GM19397 (cell line): Measurements from ENCODE around the gene YKT6.
A peak's percentile ranks its signal among the peaks of the same experiment; 100 is the strongest.
"Not testable (repeated sequence)": the region's sequence is repeated elsewhere in the genome, so short reads cannot be mapped to it uniquely, and the experiment has no call there.

Experiments used
- ATAC-seq: cut with Tn5 transposase; IDR thresholded peaks from one replicate; pipeline ENCODE4 v1.9.1; 2021; ENCODE audit warnings: mild to moderate bottlenecking, moderate library complexity; ENCODE audit not compliant: unreplicated experiment

The YKT6 gene

DNA sequence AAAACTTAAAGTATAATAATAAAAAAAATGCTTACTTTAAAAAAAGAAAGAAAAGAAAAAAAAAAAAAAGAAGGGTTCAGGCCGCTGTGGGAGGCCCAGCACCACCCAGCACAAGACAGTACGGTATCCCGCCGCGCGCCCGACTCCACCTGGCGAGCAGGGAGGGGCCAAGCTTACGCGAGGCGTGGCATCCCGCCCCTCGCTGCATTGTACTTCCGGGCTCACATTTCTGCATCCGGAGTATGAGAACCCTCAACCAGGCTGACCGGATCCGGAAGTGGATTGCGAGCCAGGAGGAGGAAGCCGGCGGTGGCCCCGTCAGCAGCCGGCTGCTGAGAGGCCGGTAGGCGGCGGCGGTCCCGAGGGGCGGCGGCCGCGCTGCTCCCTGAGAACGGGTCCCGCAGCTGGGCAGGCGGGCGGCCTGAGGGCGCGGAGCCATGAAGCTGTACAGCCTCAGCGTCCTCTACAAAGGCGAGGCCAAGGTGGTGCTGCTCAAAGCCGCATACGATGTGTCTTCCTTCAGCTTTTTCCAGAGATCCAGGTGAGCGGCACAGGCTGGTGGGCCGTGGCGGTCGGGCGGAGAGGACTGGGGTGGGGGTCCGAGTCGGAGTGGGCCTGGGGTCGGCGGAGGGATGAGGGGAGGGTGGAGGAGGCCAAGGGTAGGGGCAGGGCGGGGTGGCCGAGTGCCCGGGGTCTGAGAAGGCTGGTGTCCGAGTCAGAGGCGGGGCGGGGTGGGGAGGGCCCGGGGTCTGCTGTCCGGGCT lies at the start of gene YKT6:
TSS of gene YKT6 (plus strand) at position 280 of the 763 bp plus-strand sequence. CDS start at position 438, 158 bp downstream.
- ATAC-seq, result peak; percentile 99

DNA sequence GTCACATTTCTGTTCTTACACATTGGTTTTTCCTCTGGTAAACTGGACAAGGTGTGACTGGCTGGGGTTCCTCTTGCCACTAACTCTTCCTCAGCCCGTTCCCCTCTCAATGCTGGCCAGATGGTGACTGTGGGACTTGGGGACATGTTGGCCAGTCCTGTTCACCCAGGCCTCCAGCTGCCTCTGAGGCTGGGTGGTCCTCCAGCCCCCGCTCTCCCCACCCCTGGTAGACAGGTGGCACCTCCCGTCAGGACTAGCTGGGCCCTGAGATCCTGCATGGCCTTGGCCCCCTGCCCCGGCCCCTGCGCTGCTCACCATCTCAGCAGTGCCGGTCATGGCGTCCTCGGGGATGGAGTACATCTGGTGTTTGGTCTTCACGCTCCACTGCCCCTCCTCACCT lies 48.8 kb upstream of the YKT6 start:
- ATAC-seq, result no peak

DNA sequence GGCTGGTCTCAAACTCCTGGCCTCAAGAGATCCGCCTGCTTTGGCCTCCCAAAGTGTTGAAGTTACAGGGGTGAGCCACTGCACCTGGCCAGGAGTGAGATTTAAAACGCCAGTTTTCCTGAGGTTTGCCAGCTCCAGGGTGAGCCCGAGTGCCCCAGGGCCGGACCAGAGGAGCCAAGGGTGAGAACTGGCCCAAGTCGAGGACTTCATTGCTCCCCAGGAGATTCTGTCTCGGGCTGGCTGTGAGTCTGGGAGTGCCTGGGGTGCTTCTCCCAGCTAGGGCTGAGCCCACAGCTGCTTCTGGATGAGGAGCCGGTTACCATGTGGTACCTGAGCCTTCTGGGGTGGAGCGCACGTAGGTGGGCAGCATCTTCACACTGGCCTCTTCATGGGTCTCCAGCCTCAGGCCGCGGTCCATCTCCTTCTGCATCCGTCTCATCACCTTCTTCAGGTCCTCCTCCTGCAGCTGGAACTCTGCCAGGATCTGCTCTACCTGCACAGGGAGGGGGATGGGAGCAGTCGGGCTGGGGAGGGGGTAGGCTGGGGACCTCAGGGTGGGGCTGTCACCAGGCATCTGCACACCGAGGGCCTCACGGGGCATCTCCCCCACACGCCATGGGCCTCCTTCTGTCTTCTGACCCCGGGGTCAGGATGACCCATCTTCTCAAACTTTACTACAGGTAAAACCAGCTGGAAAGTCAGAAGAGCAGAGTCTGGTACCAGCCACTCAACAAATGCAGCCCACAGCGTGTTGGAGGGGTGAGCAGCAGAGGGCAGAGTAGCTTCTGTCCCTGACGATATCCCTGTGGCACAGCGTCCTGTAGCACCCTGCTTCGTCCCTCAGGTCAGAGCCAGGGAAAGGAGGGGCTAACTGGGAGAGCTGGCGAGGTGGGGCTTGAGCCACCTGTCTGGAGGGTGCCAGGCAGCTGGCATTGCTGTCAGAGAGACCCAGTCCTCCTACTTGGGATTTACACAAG lies 47.5 kb upstream of the YKT6 start:
- ATAC-seq, result no peak

DNA sequence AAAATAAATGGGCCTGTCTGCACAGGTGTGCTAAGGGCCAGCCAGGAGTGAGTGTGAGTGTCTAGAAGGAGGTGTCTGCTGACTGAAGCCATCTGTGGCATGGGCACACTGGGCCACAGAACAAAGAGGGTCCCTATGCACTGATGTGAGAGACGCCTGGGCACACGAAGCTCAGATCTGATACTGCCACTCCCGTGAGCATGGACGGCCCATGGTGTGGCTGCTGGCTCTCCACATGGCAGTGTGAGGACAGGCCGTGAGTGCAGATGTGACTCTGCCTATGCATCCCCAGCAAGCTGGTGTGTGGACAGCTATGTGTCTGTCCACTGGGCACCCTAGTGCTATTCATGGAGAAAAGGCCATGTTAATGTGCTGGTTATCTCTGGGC lies 46.8 kb upstream of the YKT6 start:
- ATAC-seq, result no peak

DNA sequence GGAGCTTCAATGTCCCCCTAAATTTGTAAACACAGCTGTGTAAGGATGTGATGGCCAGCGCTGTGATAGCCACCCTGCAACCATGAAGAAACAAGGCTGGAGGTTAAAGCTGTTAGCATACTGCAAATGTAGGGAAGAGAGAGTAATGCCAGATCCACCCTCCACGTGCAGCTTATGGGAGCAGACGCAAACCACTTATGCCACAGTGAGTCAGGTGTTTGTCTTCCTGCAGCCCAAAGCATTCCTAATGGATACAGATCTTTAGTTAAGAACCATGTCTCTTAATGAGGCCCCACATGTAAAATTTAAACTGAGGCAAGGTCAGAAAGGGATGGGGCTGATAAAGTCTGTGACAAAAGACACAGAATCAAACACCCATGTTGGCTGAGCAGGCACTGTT lies 46.1 kb upstream of the YKT6 start:
- no peak for ATAC-seq

DNA sequence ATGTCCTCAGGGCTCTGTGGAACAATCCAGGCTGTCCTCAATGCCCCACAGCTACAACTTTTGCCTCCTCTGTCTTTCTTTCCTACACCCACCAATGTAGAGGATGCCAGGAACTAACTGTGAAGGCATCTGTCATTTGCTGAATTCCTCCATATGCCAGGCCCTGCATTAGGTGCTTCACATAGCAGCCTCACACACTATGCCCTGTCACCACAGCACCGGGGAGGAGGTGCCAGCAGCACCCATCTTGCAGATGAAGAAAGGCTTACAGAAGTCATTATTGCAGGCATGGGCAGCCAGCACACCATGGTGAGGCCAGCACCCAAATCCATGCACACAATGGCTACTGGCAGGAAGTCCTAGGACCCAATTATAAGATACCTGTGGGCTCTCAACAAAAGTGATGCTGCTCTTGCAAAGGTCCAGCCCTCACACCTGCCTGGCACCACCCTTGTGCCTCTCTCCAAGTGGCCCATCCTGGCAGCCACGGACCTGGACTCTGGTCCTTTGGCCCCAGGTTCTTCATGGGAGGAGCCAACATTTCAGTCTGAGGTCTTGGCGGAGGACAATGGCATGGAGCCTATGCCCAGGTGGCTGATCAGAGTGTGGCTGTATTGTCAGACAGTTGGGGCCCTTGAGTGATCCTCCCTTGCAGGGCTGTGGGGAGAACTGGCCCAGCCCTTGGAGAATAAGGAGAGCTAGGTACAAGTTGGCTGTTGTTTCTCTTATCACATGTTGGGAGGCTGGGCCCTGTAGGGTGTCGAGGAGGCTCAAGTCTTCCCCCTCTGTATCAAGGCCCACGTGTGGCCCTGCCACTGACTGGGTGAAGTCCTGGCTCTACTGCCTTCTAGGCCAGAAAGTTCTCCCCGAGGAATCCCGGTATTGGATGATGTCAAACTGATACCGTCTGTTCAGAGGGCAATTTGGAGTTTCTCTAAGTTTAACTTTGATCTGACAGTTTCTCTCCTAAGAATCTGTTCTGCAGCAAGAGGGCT lies 45.3 kb upstream of the YKT6 start:
- ATAC-seq, result no peak

DNA sequence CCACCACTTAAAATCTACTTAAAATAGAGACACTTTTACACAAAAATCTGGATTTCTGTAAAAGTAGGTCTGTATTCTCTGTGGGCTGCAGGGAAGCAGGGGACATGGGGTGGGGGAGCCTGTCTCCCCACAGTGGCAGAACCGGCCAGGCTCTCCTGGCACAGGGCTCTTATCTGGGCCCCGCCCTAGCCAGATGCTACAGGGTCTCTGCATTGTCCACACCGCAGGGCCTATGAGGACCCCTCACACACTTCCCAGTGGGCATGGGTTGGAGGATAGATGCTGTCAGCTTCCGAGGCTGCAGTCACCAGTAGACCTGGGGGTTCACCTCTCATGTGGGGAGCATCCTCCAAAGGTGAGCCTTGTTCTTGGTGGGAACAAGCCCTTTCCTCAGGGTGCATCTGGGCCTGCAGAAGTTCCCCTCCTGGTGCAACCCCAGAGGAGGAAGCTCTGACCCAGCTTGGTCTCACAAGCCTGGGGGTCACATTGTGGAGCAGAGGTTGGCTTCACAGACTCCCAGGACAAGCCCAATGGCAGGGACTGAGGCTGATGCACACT lies 44.2 kb upstream of the YKT6 start:
- ATAC-seq, result no peak

DNA sequence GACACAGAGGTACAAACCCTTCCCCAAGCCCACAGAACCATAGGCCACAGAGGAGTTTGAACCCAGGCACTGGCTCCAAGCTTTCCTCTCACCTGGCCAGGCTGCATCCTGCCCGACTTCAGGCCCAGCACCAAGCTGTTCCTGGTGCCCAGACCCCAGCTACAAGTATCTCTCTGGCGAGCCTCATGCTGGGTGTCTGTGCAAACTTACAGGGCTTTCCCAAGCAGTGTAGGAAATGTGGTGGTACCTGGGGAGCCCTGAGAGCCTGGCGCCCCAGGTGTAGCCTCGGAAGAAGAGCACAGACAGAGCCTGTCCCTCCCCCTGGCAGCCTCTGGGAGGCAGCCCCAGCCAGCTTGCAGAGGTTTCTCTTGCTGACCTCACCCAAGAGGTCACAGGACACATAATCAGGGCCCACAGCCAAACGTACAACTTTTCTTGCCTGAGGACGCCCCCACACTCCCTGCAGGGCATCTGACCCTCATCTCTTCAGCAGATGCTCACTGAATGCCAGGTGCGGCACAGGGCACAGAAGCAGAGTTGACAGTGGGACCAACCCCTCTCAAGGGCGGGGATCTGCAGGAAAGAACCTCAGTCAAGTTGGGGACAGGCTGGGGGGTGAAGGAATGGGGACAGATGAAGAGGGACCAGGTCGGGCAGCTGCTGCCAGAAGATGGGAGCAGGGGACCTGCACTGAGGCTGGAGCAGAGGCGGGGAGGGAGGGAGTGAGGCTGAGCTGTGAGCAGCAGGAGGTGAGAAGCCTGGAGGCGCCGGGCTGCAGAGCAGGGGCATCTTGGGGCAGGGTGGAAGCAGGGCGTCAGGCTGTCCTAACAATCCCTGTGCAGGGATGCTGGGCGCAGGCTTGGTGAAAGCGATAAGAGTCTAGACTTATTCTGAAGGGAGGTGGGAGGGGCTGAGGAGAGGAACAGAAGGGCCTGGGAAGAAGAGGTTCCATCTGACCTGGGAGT lies 43.4 kb upstream of the YKT6 start:
- ATAC-seq, result no peak

DNA sequence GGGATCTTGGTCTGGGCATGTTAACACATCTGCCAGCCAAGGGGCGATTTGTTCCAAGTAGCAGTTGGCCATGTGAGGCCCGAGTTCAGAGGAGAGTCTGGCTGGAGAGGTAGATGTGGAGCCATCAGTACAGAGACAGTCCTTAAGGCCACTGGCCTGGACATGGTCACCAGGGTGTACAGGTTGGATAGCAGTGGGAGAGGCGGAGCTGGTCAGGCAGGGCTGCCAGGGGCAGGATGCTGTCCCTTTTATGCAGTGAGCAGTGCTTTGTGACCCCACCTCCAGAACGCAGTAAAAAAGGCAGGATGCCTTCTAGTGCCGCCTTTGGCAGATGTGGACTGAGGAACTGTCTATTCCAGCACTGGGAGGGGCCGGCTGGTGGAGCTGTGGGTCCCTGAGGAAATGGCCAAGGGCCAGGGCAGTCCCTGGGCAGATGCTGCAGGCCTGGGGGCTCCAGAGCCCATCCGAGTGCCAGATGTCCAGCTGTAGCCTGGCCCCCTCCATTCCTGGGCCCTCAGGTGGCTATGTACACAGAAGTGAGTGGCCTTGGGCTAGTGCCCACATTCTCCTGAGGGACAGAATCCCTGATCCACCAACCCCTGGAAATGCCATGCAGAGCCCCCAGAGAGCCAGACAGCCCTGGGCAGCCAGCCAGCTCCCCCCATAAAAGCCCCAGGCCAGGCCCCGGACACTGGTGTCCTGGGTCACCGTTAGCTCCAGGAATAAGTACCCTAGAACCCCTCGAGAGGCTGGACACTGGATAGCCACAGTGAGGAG lies 42.5 kb upstream of the YKT6 start:
- no peak for ATAC-seq

DNA sequence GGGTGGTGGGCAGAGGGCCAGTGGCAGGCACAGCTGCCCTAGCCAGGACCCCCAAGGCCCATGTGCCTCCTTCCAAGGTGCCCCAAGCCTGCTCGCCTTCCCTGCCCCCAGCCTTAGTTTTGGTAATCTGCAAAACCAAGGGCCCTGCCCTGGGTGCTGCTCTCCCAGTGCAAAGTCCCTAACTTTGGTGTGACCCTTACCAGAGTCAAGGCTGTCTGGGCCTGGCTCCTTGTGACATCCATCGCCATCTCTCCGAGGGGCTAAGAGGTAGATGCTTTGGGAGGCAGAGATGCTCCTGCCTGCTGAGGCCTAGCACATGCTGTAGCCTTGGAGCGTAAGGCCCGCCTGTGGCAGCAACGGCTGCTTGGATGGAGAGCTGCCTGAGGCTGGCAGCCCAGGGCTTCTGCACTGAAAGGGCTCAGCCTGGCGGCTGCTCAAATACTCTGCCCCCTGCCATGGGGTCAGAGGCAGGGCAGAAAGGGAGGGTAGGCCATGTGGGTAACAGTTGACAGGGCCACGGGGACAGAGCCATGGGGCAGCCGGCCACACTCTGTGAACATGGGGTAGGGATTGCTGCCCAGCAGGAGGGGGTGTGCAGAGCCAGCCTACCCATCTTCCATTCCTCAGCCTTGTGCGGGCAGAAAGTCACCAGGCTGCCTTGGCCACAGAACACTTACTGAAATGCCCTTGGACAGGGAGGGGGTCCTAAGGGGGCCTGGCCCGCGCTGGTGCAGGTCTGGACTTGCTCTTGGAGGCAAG lies 41.7 kb upstream of the YKT6 start:
- ATAC-seq, result no peak

DNA sequence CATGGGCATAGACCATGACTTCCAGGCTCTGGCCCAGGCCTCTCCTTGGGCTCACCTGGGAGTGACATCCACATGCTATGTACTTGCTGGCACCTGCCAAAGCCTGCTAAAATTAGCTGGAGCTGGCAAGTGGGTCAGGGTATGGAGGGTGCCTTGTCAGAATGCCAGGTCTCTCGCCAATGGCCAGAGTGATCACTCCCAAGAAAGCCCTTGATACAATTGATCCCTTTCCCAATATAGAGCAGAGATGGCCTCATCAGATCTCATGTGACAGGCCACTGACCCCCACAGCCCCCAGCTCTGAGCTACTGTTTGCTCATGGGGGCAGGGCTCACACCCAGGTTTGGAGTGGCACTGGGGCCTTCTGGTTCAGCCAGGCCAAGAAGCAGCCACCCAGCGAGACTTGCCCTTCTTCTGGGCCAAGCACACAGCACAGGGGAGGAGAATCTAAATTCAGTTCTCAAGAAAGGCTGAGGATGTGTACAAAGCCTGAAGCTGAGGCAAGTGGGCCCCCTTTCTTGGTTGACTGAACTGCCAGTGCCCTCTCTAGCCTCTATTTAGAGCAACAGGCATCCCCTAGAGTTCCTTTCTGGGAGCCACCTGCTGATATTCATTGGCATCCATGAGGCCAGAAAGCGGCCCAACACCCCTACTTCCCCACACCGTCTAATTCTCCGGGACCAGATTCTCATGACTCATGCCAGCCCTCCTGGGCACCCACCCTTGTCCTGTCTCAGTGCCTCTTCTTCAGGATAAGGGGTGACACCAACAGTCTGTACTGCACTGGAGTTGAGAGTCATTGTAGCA lies 40.8 kb upstream of the YKT6 start:
- ATAC-seq, result no peak

DNA sequence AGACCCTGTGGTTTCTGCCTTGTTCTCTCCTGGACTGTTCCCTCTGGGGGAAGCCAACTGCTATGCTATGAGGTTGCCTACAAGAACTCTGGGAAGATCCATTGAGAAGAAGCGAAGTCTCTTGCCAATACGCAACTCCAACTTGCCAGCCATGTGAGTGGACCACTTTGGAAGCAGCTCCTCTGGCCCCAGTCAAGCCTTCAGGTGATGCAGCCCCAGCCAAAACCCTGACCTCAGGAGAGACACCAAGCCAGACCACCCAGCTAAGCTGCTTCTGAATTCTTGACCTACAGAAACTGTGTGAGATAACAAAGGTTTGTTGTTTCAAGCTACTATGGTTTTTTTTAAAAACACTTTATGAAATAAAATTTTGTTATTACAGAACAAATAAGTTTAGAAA lies 39.4 kb upstream of the YKT6 start:
- no peak for ATAC-seq

DNA sequence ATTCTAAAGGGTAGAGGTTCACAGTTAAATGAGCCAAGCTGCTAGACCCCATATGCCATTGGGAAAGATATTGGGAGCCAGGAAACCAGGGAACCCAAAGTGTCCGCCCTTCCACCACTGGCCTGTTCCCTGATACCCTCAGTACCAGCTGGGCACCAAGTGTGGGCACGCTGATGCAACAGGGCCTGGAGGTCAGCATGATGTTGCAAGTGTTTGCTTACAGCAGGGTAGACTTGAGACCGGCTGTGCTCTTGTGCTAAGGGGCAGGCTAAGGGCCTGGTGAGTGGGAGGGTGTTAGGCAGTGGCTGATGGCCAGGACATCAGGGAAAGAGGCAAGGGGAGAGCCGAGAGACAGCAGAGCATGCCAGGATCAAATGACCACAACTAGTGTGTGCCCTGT lies 38.6 kb upstream of the YKT6 start:
- ATAC-seq, result no peak

DNA sequence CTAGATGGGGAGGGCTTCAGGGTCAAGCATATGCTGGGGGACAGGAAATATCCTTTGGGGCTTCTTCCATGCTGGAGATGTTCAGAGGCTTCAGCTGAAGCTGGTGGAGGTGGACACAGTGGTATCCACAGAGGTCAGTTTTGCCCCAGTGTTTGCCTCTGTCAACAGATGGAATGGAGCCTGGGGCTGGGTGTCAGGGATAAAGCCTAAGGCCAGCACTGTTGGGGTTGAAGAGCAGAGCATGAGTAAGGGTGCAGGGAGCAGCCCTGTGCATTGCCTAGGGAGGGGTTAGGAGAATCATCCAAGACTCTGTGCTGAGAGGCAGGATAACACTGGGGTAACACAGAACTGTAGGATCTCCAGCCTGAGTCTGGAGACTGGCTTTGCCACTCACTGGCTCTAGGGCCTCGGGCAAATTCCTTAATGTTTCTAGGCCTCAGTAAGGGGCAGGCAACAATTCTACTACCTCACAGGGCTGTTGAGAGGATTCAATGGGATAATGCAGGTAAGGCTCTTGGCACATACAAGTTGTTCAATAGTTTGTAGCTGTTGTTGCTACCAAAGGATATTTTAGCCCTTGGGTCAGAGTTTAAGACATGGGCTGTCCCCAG lies 37.9 kb upstream of the YKT6 start:
- ATAC-seq, result no peak

DNA sequence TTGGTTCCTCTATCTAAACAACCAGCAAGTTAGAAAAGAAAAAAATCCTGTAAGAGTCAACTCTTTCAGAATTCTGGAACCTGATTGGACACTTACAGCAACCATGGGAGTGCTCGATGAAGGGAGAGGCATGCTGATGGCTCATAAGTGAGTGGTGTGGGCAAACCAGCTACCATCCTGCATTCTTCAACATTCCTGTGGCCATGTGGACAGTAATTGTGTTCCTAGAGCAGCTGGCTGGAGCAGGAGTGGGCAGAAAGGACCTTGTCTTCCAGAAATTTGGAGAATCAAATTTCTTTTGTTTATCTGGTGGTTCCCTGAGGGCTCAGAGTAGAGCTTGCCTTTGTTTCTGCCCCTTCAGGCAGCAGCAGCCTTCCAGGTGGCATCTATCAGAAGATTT lies 37.2 kb upstream of the YKT6 start:
- no peak for ATAC-seq

DNA sequence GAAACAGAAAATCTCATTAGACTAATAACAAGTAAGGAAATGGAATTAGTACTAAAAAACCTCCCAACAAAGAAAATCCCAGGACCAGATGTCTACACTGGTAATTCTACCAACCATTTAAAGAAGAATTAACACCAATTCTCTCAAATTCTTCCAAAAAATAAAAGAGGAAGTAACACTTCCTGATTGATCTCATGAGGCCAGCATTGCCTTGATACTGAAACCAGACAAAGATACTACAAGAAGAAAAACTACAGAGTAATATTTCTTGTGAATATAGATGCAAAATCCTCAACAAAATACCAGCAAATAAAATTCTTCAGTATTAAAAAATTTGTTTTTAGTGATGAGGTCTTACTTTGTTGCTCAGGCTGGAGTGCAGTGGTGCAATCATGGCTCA lies 32.9 kb upstream of the YKT6 start:
- no peak for ATAC-seq

DNA sequence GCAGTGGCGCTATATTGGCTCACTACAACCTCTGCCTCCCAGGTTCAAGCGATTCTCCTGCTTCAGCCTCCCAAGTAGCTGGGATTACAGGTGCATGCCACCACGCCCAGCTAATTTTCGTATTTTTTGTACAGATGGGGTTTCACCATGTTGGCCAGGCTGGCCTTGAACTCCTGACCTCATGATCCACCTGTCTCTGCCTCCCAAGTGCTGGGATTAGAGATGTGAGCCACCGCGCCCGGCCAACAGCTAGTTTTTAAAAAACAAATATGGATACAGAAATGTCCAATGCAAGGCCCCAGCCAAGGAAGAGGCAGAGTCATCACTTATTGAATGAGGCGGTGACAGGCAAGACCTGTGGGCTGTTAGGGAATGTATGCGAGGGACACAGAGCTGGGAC lies 28.9 kb upstream of the YKT6 start:
- ATAC-seq, result not testable (repeated sequence)
